Activated CD4-positive, alpha-beta T cell treated with anti-CD3 and anti-CD28 coated beads for 36 hours (primary cell): ENCODE data around the gene FDCSP. TPM values are rescaled to one million over a fixed set of nuclear protein-coding genes. Genes with fewer than 3 reads are reported as not detected.
"Not testable (repeated sequence)": the region's sequence is repeated elsewhere in the genome, so short reads cannot be mapped to it uniquely, and the experiment has no call there.

Source experiments
- ATAC-seq: fragments of 200-7000 bp; cut with Tn5 transposase; one replicate; pipeline ENCODE4 v1.10.0; 2021; ENCODE audit warnings: mild to moderate bottlenecking, moderate library complexity
- CTCF ChIA-PET: fragments of 350-600 bp; sonication (Branson Sonifier 250); formaldehyde crosslinking; loops from one replicate; lab custom pipeline; 2021; ENCODE audit warnings: antibody characterized with exemption; lab: Charles Lee
- POLR2A ChIA-PET: fragments of 350-600 bp; sonication (Branson Sonifier 250); formaldehyde crosslinking; loops from one replicate; lab custom pipeline; 2021; ENCODE audit warnings: antibody characterized with exemption, inconsistent platforms; lab: Charles Lee
- DNase-seq: peaks from one replicate; pipeline ENCODE4 v3.0.0-alpha.2; 2020
- H3K27ac Mint-ChIP-seq: one replicate; pipeline ENCODE4 v1.8.0; 2021; ENCODE audit warnings: mixed read lengths
- H3K27me3 Mint-ChIP-seq: one replicate; pipeline ENCODE4 v1.8.0; 2021; ENCODE audit warnings: mixed read lengths
- H3K36me3 Mint-ChIP-seq: one replicate; pipeline ENCODE4 v1.8.0; 2021; ENCODE audit warnings: low read depth, mixed read lengths
- H3K4me1 Mint-ChIP-seq: one replicate; pipeline ENCODE4 v1.8.0; 2021; ENCODE audit warnings: mixed read lengths
- H3K4me3 Mint-ChIP-seq: one replicate; pipeline ENCODE4 v1.8.0; 2021; ENCODE audit warnings: mild to moderate bottlenecking, moderate library complexity, mixed read lengths
- H3K9me3 Mint-ChIP-seq: one replicate; pipeline ENCODE4 v1.8.0; 2021; ENCODE audit warnings: low read depth, mixed read lengths
- intact Hi-C, 2 experiments: fragments of 100-400 bp; cut with DNase I in 1 of 2; cut with micrococcal nuclease in 1 of 2; formaldehyde crosslinking; loops; one replicate each; pipeline versions ENCODE4 v1.14.2 to v1.15.1; 2022 to 2024; cut with DNase I, micrococcal nuclease
- total RNA-seq, 2 experiments: library from RNA; stranded (reverse); gene quantifications; one replicate each; pipeline ENCODE4 v1.2.3, GENCODE V29; 2021

Gene FDCSP
- total RNA-seq, 2 experiments from 2014 or later, result not detected

GRCh38 chr4:70192895-70193294 is 33.0 kb upstream of the FDCSP start:
- ATAC-seq, result no peak
- Mint-ChIP-seq H3K4me3 (no peak overlapping the region), H3K36me3 (no peaks in the 10 kb centered on the region), H3K27me3 (no peaks in the 10 kb centered on the region), H3K4me1 (no peaks in the 10 kb centered on the region), H3K27ac (no peak overlapping the region), H3K9me3 (peaks cover 1% of the 10 kb centered on the region)
- intact Hi-C loops, result no loop called here
- no peak for DNase-seq
- CTCF ChIA-PET, result no interaction called here
- POLR2A ChIA-PET, result no interaction called here

GRCh38 chr4:70195425-70195824 is 30.5 kb upstream of the FDCSP start, which contains the start of gene ODAM:
Gene ODAM (plus strand): TSS chr4:70195725. CDS start chr4:70196544, 819 bp downstream.
- CTCF ChIA-PET, result no interaction called here
- Mint-ChIP-seq H3K4me1 (no peaks in the 10 kb centered on the region), H3K27ac (no peak within 1 kb of the TSS), H3K4me3 (no peak within 1 kb of the TSS), H3K27me3 (no peaks in the 10 kb centered on the region), H3K9me3 (peaks cover 1% of the 10 kb centered on the region), H3K36me3 (no peaks in the 10 kb centered on the region)
- POLR2A ChIA-PET, result no interaction called here
- DNase-seq, result no peak
- intact Hi-C loops, result no loop called here
- no peak for ATAC-seq

DNA sequence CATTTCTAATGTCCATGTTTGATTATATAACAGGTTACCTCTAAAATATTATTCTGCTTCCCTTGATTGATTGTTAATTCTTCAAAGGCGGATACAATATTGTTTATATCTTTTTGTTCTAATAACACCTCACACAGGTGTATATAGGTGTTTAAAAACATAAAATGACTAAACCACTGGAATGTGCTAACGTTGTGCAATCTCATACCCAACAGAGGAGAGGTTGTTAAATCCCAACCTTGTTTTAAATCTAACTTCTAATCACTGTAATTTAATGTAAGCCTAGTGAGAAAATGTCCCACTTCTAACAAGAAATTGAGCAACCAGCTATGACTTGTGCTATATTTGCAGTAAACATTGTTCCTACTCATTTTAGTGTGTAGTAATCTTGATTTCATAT is 29.1 kb upstream of the FDCSP start:
- Mint-ChIP-seq H3K27me3 (no peaks in the 10 kb centered on the region), H3K4me3 (no peak overlapping the region), H3K9me3 (no peaks in the 10 kb centered on the region), H3K36me3 (no peaks in the 10 kb centered on the region), H3K4me1 (no peaks in the 10 kb centered on the region), H3K27ac (no peak overlapping the region)
- POLR2A ChIA-PET, result no interaction called here
- no peak for ATAC-seq
- CTCF ChIA-PET, result no interaction called here
- DNase-seq, result no peak
- intact Hi-C loops, result no loop called here

DNA sequence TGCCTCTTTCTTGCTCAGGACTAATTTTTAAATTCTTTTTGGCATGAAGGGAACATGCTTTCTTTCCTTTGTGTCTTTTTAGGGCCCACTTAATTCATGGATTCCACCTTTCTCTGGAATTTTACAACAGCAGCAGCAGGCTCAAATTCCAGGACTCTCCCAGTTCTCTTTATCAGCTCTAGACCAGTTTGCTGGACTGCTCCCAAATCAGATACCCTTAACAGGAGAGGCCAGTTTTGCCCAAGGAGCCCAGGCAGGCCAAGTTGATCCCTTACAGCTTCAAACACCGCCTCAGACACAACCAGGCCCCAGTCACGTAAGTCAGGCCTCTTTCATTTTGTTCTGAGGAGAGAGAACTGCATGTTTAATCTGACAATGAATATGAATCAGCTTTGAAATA is 28.1 kb upstream of the FDCSP start:
- POLR2A ChIA-PET, result no interaction called here
- Mint-ChIP-seq H3K9me3 (no peaks in the 10 kb centered on the region), H3K36me3 (no peaks in the 10 kb centered on the region), H3K27ac (no peak overlapping the region), H3K4me1 (no peaks in the 10 kb centered on the region), H3K27me3 (no peaks in the 10 kb centered on the region), H3K4me3 (no peak overlapping the region)
- no peak for DNase-seq
- CTCF ChIA-PET, result interaction anchor here (2.0 kb wide), 1 partner anchor 15 kb away, joined by 10 read pairs; no protein-coding TSS in a partner anchor
- ATAC-seq, result no peak
- intact Hi-C loops, result no loop called here

DNA sequence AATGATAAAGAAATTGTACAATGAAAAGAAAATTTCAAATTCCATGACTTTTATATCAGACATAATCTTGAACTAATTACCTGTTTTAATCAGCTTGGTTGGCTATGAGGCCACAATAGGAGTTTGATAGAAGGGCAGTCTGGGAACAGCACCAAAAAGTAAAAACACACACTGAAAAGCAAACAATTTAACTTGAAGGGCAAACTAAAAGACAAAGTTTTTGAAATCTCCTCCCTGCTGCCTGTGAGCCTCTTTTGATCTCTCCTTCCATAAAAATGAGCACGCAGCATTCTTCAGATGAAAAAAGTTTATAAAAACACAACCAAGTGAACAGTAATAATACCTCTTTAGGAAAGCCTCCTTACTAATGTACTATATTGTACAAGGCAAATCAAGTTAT is 22.3 kb upstream of the FDCSP start:
- no peak for DNase-seq
- Mint-ChIP-seq H3K36me3 (no peaks in the 10 kb centered on the region), H3K27ac (no peak overlapping the region), H3K4me3 (no peak overlapping the region), H3K4me1 (no peaks in the 10 kb centered on the region), H3K27me3 (no peaks in the 10 kb centered on the region), H3K9me3 (peaks cover 3% of the 10 kb centered on the region)
- ChIA-PET POLR2A (no interaction called here), CTCF (no interaction called here)
- intact Hi-C loops, result no loop called here
- no peak for ATAC-seq

GRCh38 chr4:70212752-70213151 is 13.2 kb upstream of the FDCSP start:
- POLR2A ChIA-PET, H3K27ac Mint-ChIP-seq, DNase-seq, H3K27me3 Mint-ChIP-seq, H3K4me3 Mint-ChIP-seq, ATAC-seq, H3K9me3 Mint-ChIP-seq, H3K4me1 Mint-ChIP-seq, CTCF ChIA-PET, intact Hi-C loops, H3K36me3 Mint-ChIP-seq: not testable (repeated sequence)

- DNase-seq, H3K4me3 Mint-ChIP-seq, ATAC-seq, CTCF ChIA-PET, intact Hi-C loops, H3K36me3 Mint-ChIP-seq, H3K27me3 Mint-ChIP-seq, POLR2A ChIA-PET, H3K27ac Mint-ChIP-seq, H3K4me1 Mint-ChIP-seq, H3K9me3 Mint-ChIP-seq: not testable (repeated sequence)
Measured at GRCh38 chr4:70216109-70216508, 9.8 kb upstream of the FDCSP start.

DNA sequence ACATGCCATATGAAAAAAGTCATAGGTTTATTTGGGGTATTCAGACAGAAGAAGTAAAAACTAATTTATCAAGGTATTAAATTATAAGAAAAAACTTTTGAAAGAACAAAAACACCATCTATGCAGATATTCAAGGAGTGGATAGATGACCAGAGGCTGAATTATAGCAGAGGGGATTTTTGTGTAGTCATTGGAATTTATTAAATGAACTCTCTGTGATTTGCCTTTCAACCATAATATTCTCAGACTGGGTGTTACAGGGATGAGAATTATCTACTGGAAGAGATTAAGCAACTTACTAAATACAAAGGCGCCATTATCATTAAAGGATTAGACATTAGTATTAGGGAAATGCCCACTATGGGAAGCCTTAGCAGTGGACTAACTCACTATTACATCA is 9.4 kb upstream of the FDCSP start:
- DNase-seq, H3K4me1 Mint-ChIP-seq, H3K27ac Mint-ChIP-seq, H3K9me3 Mint-ChIP-seq, H3K27me3 Mint-ChIP-seq, ATAC-seq, H3K36me3 Mint-ChIP-seq, intact Hi-C loops, POLR2A ChIA-PET, H3K4me3 Mint-ChIP-seq: not testable (repeated sequence)
- CTCF ChIA-PET, result interaction anchor here (0.6 kb wide), 1 partner anchor 300 kb away, joined by 3 read pairs; no protein-coding TSS in a partner anchor

GRCh38 chr4:70221389-70221788 is 4.5 kb upstream of the FDCSP start:
- H3K4me3 Mint-ChIP-seq, H3K9me3 Mint-ChIP-seq, H3K27me3 Mint-ChIP-seq, H3K4me1 Mint-ChIP-seq, H3K27ac Mint-ChIP-seq, H3K36me3 Mint-ChIP-seq, intact Hi-C loops, DNase-seq, POLR2A ChIA-PET, ATAC-seq, CTCF ChIA-PET: not testable (repeated sequence)

DNA sequence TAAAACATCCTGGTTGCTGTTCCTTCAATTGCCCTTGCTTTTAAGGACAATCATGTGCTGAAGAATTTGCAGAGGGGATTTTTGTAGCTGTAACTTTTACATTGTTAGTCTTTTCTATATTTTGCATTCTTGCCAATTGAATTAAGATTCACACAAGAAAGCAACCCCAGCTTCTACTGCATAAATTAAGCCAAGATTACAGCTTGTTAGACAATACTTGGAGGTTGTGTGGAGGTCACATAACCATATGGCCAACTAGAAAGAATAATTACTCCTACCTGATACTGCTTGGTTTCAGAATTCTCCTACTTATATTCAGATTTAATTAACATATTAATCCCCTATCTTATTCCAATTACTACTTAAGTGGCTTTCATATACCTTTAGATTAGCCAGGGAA is 4.1 kb upstream of the FDCSP start:
- DNase-seq, CTCF ChIA-PET, POLR2A ChIA-PET, H3K36me3 Mint-ChIP-seq, ATAC-seq, H3K4me1 Mint-ChIP-seq, H3K4me3 Mint-ChIP-seq, H3K27me3 Mint-ChIP-seq, intact Hi-C loops, H3K27ac Mint-ChIP-seq, H3K9me3 Mint-ChIP-seq: not testable (repeated sequence)

GRCh38 chr4:70236125-70236524 is 10.2 kb downstream of the FDCSP start:
- CTCF ChIA-PET, result no interaction called here
- no peak for ATAC-seq

GRCh38 chr4:70239131-70239883 is 13.4 kb downstream of the FDCSP start:
- DNase-seq (no peak), ATAC-seq (no peak)
- Mint-ChIP-seq H3K9me3 (no peaks in the 10 kb centered on the region), H3K27me3 (no peaks in the 10 kb centered on the region), H3K4me3 (no peak overlapping the region), H3K27ac (no peak overlapping the region), H3K4me1 (no peaks in the 10 kb centered on the region), H3K36me3 (no peaks in the 10 kb centered on the region)
- ChIA-PET CTCF (no interaction called here), POLR2A (no interaction called here)
- intact Hi-C loops, result no loop called here

More at GRCh38 chr4:70236125-70236524, 10.2 kb downstream of the FDCSP start:
- H3K27me3 Mint-ChIP-seq, result no peaks in the 10 kb centered on the region
- intact Hi-C loops, result no loop called here
- H3K27ac Mint-ChIP-seq, result no peak overlapping the region
- H3K9me3 Mint-ChIP-seq, result no peaks in the 10 kb centered on the region
- no peaks in the 10 kb centered on the region for H3K36me3 Mint-ChIP-seq
- POLR2A ChIA-PET, result no interaction called here
- no peak for DNase-seq
- H3K4me1 Mint-ChIP-seq, result no peaks in the 10 kb centered on the region
- no peak overlapping the region for H3K4me3 Mint-ChIP-seq
